SK-N-SH treated with all-trans-retinoic acid at 6 μM for 48 hours (cell line): ENCODE measurements around the gene AMMECR1L.

ENCODE experiments used
- BACH2 ChIP-seq: fragments of 250-450 bp; sonication (Bioruptor Pico); IDR thresholded peaks from 2 replicates; pipeline ENCODE4 v1.9.0; 2021; ENCODE audit warnings: mild to moderate bottlenecking, borderline replicate concordance
- CSDC2 ChIP-seq: fragments of 250-450 bp; sonication (Bioruptor Pico); IDR thresholded peaks from 2 replicates; pipeline ENCODE4 v1.5.0; 2020; ENCODE audit warnings: mild to moderate bottlenecking, moderate library complexity
- CSRNP3 ChIP-seq: fragments of 250-450 bp; sonication (Bioruptor Pico); IDR thresholded peaks from 2 replicates; pipeline ENCODE4 v1.5.1; 2021; ENCODE audit warnings: mild to moderate bottlenecking, moderate library complexity
- ISL1 ChIP-seq: fragments of 250-450 bp; sonication (Bioruptor Pico); IDR thresholded peaks from 2 replicates; pipeline ENCODE4 v2.1.2; 2022; ENCODE audit warnings: mild to moderate bottlenecking, moderate library complexity
- POU6F1 ChIP-seq: fragments of 250-450 bp; sonication (Bioruptor Pico); IDR thresholded peaks from 2 replicates; pipeline ENCODE4 v1.8.0; 2021; ENCODE audit warnings: low read depth, mild to moderate bottlenecking, moderate library complexity, borderline replicate concordance
- PPARA ChIP-seq: fragments of 250-450 bp; sonication (Bioruptor Pico); IDR thresholded peaks from 2 replicates; pipeline ENCODE4 v1.5.0; 2020; ENCODE audit warnings: mild to moderate bottlenecking, borderline replicate concordance
- RARB ChIP-seq: fragments of 250-450 bp; sonication (Bioruptor Pico); IDR thresholded peaks from 2 replicates; pipeline ENCODE4 v1.8.0; 2021; ENCODE audit warnings: mild to moderate bottlenecking, moderate library complexity
- TCF4 ChIP-seq: fragments of 250-450 bp; sonication (Bioruptor Pico); IDR thresholded peaks from 2 replicates; pipeline ENCODE4 v1.8.0; 2021; ENCODE audit warnings: mild to moderate bottlenecking, moderate library complexity, borderline replicate concordance
- ZC3H10 ChIP-seq: fragments of 250-450 bp; sonication (Bioruptor Pico); IDR thresholded peaks from 2 replicates; pipeline ENCODE4 v1.5.1; 2021; ENCODE audit warnings: mild to moderate bottlenecking, moderate library complexity
- ZFP3 ChIP-seq: fragments of 250-450 bp; sonication (Bioruptor Pico); IDR thresholded peaks from 2 replicates; pipeline ENCODE4 v1.5.0; 2020; ENCODE audit warnings: mild to moderate bottlenecking, moderate library complexity
- ZNF70 ChIP-seq: fragments of 450-650 bp; formaldehyde crosslinking; IDR thresholded peaks from 2 replicates; pipeline ENCODE4 v1.5.0; 2020; ENCODE audit warnings: mild to moderate bottlenecking, moderate library complexity
- ZNF8 ChIP-seq: fragments of 450-650 bp; formaldehyde crosslinking; IDR thresholded peaks from 2 replicates; pipeline ENCODE4 v1.5.0; 2020; ENCODE audit warnings: mild to moderate bottlenecking, moderate library complexity
- TF ChIP-seq, protein P1 (sequence below): fragments of 250-450 bp; sonication (Bioruptor Pico); IDR thresholded peaks from 2 replicates; pipeline ENCODE4 v1.8.0; 2020; ENCODE audit warnings: mild to moderate bottlenecking, moderate library complexity, borderline replicate concordance

- TF ChIP-seq ZNF8 (CRISPR knock-in tag) (no peak), ZC3H10 (CRISPR knock-in tag) (no peak), POU6F1 (CRISPR knock-in tag) (no peak), RARB (no peak), PPARA (no peak), BACH2 (no peak), ZFP3 (CRISPR knock-in tag) (no peak), CSDC2 (CRISPR knock-in tag) (no peak), ZNF70 (no peak), ISL1 (no peak), CSRNP3 (CRISPR knock-in tag) (no peak), TCF4 (CRISPR knock-in tag) (no peak)
- TF ChIP-seq, protein P1, sequence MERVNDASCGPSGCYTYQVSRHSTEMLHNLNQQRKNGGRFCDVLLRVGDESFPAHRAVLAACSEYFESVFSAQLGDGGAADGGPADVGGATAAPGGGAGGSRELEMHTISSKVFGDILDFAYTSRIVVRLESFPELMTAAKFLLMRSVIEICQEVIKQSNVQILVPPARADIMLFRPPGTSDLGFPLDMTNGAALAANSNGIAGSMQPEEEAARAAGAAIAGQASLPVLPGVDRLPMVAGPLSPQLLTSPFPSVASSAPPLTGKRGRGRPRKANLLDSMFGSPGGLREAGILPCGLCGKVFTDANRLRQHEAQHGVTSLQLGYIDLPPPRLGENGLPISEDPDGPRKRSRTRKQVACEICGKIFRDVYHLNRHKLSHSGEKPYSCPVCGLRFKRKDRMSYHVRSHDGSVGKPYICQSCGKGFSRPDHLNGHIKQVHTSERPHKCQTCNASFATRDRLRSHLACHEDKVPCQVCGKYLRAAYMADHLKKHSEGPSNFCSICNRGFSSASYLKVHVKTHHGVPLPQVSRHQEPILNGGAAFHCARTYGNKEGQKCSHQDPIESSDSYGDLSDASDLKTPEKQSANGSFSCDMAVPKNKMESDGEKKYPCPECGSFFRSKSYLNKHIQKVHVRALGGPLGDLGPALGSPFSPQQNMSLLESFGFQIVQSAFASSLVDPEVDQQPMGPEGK (CRISPR knock-in tag) = no peak
Observed at GRCh38 chr2:127829845-127830246, 55.9 kb downstream of the AMMECR1L start.
